GM18502 (cell line): ENCODE results near the gene ANKHD1.

Experiments
- ATAC-seq: cut with Tn5 transposase; IDR thresholded peaks from one replicate; pipeline ENCODE4 v1.9.1; 2021; ENCODE audit warnings: mild to moderate bottlenecking; ENCODE audit not compliant: unreplicated experiment, poor library complexity

Gene ANKHD1

GRCh38 chr5:140367256-140368013 lies 34.2 kb upstream of the ANKHD1 start:
- ATAC-seq, result no peak

GRCh38 chr5:140371356-140372151 lies 30.1 kb upstream of the ANKHD1 start:
- no peak for ATAC-seq

GRCh38 chr5:140372971-140373487 lies 28.6 kb upstream of the ANKHD1 start:
- ATAC-seq, result peak; percentile 61

- no peak for ATAC-seq
These were observed 20.3 kb upstream of the ANKHD1 start for GRCh38 chr5:140381351-140381750.

- ATAC-seq, result no peak
These were observed 19.7 kb upstream of the ANKHD1 start for GRCh38 chr5:140381972-140382371.

GRCh38 chr5:140382866-140383265 lies 18.8 kb upstream of the ANKHD1 start:
- ATAC-seq, result no peak

GRCh38 chr5:140383300-140383699 lies 18.3 kb upstream of the ANKHD1 start:
- ATAC-seq, result no peak

GRCh38 chr5:140388052-140388451 lies 13.6 kb upstream of the ANKHD1 start:
- ATAC-seq, result no peak

GRCh38 chr5:140391312-140391711 lies 10.3 kb upstream of the ANKHD1 start:
- ATAC-seq, result no peak

- no peak for ATAC-seq
These were observed 9.9 kb upstream of the ANKHD1 start for GRCh38 chr5:140391732-140392131.

- ATAC-seq, result no peak
These were observed 7.9 kb upstream of the ANKHD1 start for GRCh38 chr5:140393738-140394137.

- no peak for ATAC-seq
These were observed 3.2 kb upstream of the ANKHD1 start for GRCh38 chr5:140398379-140398811.

GRCh38 chr5:140399979-140400729 lies 1.5 kb upstream of the ANKHD1 start:
- ATAC-seq, result peak; percentile 3

GRCh38 chr5:140400730-140401361 lies 787 bp upstream of the ANKHD1 start:
- ATAC-seq, result peak; percentile 70

- no peak for ATAC-seq
These were observed 833 bp downstream of the ANKHD1 start for GRCh38 chr5:140402258-140403074.

- no peak for ATAC-seq
These were observed 2.0 kb downstream of the ANKHD1 start for GRCh38 chr5:140403613-140404012.

- ATAC-seq, result no peak
These were observed 7.2 kb downstream of the ANKHD1 start for GRCh38 chr5:140408750-140409241.

GRCh38 chr5:140413230-140413629 lies 11.6 kb downstream of the ANKHD1 start:
- ATAC-seq, result no peak

- no peak for ATAC-seq
These were observed 15.6 kb downstream of the ANKHD1 start for GRCh38 chr5:140417235-140417634.
